Activated CD4-positive, alpha-beta T cell treated with anti-CD3 and anti-CD28 coated beads for 1 hour (primary cell): ENCODE data around the gene RBM28.
A peak's percentile ranks its signal among the peaks of the same experiment; 100 is the strongest.

Source experiments
- DNase-seq: peaks from one replicate; pipeline ENCODE4 v3.0.0-alpha.2; 2020

The RBM28 gene, protein sequence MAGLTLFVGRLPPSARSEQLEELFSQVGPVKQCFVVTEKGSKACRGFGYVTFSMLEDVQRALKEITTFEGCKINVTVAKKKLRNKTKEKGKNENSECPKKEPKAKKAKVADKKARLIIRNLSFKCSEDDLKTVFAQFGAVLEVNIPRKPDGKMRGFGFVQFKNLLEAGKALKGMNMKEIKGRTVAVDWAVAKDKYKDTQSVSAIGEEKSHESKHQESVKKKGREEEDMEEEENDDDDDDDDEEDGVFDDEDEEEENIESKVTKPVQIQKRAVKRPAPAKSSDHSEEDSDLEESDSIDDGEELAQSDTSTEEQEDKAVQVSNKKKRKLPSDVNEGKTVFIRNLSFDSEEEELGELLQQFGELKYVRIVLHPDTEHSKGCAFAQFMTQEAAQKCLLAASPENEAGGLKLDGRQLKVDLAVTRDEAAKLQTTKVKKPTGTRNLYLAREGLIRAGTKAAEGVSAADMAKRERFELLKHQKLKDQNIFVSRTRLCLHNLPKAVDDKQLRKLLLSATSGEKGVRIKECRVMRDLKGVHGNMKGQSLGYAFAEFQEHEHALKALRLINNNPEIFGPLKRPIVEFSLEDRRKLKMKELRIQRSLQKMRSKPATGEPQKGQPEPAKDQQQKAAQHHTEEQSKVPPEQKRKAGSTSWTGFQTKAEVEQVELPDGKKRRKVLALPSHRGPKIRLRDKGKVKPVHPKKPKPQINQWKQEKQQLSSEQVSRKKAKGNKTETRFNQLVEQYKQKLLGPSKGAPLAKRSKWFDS

GRCh38 chr7:128343554-128344430, at the start of gene RBM28:
TSS of gene RBM28 (minus strand) at chr7:128343908. CDS start at chr7:128343793, 115 bp downstream.
- DNase-seq, result peak; percentile 73

GRCh38 chr7:128392446-128393327, 49.0 kb upstream of the RBM28 start:
- no peak for DNase-seq

GRCh38 chr7:128391805-128392204, 48.1 kb upstream of the RBM28 start:
- no peak for DNase-seq

DNA sequence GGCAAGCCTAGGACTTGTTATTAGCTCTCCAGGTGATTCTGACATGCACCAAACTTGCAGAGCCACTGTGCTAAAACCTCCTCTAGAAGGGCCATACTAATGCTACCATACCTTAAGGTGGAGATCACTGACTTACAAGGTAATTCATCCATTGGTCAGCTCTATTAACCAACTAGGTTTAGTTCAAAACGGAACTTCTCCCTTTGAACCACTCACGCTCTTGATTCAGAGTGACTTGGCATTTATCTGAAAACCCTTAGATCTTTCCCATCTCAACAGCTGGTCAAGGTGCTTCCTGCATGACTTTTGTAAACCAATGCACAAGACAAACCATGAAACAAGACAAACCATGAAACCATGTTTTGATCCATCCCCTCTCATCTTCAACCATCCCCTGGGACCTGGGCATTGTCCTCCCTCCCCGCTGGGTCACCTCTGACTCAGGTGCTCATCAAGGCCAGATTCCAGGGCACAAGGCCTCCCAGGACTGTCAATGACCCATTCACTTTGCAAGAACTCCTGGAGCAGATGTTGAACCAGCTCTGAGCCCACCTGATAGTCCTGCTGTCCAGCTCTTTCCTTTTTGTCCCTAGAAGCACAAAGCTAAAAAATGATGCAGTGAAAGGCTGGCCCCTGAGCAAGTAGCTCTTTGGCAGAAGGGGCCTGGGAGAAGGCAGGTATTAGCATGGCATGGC, 47.3 kb upstream of the RBM28 start:
- DNase-seq, result no peak

- no peak for DNase-seq
Measured at GRCh38 chr7:128389618-128390329, 46.1 kb upstream of the RBM28 start.

- DNase-seq, result no peak
Measured at GRCh38 chr7:128389085-128389617, 45.4 kb upstream of the RBM28 start.

GRCh38 chr7:128388145-128388485, 44.4 kb upstream of the RBM28 start:
- no peak for DNase-seq

DNA sequence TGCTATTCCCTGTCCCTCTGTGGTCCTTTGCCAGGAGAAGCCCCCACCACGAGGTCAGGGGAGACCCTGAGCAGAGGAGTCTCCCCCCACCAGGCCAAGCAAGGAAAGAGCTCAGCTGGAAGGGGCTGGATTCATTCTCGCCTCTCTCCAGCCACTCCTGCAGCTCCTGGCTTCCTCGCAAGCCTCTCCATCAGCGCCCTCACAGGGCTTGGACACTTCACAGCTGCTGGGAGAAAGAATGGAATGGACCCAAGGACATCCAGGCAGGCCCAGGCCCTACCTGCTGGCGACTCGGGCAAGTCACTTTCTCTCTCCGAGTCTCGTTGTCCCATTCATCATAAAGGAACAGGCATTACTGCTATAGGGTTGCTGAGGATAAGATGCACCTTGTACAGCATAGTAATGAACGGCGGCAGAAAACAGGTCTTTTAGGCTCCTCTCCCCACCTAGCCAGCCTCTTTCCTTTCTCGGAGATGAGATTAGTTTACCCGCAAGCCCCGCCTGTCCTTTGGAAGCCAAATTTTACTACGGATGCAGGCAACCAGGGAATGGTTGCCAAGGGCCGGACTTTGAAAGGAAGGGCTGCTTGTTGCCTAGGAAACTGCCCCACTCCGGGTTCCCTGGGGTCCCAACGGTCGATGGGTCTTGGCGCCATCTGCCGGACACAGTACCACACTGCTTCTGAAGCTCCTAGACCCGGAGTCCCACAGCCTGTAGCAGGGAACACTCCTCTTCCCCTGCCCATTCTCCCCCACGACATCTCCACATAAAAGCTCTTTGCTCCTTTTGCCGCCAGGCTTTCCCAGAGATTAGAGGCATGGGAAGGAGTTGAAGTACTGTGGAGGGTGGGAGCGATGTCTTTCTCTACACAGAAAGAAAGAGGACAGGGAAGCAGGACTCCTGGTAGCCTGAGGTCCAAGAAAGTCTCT, 43.8 kb upstream of the RBM28 start:
- DNase-seq, result peak; percentile 54

- DNase-seq, result no peak
Measured at GRCh38 chr7:128385988-128386925, 42.5 kb upstream of the RBM28 start.

DNA sequence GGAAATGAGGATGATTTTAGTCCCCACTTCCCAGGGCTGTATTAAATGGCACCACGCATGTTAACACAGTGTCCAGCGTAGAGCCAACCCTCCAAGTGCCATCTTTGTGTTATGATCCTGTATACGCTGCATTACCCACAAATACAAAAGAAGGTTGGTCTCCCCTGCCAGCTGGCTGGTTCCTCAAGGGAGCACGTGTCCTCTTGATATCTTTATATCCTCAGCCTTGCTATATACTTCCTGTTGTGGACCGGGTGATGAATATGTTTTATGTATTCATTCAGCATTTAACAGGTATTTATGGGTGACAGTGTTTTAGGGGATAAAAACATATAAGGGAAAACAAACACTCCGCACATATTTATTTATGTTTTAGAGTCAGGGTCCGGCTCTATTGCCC, 41.0 kb upstream of the RBM28 start:
- no peak for DNase-seq

DNA sequence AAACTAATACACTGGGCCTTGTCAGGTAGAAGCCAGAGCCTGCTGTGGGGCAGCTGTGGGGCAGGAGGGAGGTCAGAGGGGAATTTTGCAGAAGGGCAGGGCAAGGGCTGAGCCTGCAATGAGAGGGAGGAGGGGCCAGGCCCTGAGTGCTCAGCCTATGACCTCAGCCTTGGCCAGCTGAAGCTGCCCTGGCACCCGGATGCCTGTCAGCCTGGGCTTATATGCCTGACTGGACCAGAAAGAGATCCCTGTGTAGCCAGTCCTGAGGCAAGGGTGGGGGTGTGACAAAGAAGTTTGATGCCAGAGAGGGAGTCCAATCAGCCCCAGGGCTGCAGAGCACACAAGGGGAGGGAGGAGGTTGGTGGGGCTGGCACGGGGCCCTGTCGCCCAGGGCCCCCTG, 40.1 kb upstream of the RBM28 start:
- no peak for DNase-seq

DNA sequence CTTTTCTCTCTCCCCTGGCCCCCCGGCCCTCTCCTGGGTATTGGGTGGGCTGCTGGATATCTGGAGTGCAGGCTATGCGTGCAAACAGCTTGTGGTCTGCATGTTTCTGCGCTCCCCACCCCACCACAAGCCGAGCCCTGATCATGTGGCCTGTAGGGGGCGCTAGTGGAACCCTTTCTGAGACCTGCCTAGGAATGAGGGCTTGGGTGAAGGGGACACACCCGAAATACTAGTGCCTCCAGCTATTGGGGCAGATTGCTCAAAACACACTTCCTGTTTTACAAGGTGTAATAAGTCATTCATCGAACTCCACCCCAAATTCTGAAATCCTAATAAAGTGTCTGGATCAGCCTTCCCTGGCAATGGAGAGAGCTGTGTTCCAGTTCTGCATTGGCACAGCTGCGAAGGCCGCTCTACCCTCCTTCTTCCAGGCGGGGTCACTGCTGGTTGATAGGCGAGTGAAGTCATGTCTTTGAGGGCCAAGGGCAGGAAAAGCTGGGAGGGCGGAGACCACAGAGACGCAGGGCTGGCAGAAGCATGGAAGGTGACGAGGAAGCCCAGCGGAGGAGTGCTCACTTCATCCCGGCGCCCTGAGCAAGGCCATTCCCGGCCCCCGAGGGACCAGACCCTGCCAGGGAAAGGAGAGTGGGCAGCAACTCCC, 37.6 kb upstream of the RBM28 start:
- no peak for DNase-seq

DNA sequence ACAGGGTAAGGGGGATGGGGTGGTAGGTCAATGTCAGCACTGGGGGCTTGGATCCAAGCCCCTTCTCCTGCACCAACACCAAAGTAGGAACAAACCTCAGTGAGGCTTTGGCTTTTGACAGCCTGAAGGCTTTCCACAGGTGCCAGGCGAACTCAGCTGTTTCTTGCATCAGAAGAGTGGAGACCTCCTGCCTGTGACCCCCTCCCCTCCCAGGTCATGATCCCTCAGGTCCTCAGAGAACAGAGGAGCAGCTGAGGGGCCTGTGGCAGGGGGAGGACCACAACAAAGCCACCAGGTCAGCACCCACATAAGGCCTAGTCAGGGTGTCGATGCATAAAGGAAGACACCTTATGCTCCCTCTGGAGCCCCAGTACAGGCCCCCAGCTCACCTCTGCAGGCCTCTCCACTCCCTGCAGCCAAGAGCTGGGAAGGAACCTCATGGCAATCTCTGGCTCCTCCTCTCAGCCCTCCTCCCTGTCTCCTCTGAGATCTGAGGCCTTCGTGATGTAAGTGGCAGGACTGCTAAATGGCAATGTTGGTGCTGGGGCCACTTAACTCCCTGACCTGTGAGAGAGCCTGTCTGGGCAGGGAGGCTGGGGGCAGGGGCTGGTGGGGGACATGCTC, 36.9 kb upstream of the RBM28 start:
- no peak for DNase-seq

- DNase-seq, result no peak
Measured at GRCh38 chr7:128379900-128380479, 36.3 kb upstream of the RBM28 start.

- DNase-seq, result no peak
Measured at GRCh38 chr7:128378637-128379036, 34.9 kb upstream of the RBM28 start.

- DNase-seq, result no peak
Measured at GRCh38 chr7:128376077-128376476, 32.4 kb upstream of the RBM28 start.

- DNase-seq, result no peak
Measured at GRCh38 chr7:128374041-128374440, 30.3 kb upstream of the RBM28 start.
